Neural progenitor cell (in vitro differentiated cells): ENCODE results near the gene SHROOM1.

Experiments
- CTCF ChIP-seq: fragments of 200-600 bp; sonication (generic); IDR thresholded peaks from 2 replicates; pipeline ENCODE4 v1.5.1; 2017; ENCODE audit warnings: antibody characterized with exemption, mild to moderate bottlenecking
- EZH2 ChIP-seq: fragments of 200-600 bp; sonication (generic); IDR thresholded peaks from 2 replicates; pipeline ENCODE4 v1.6.1; 2017; ENCODE audit warnings: antibody characterized with exemption, mild to moderate bottlenecking, moderate library complexity
- EZH2phosphoT487 ChIP-seq: fragments of 200-600 bp; sonication (generic); IDR thresholded peaks from 2 replicates; pipeline ENCODE4 v1.6.1; 2017; ENCODE audit warnings: antibody characterized with exemption

- no peak for TF ChIP-seq CTCF
- peak; percentile 7 for TF ChIP-seq EZH2
- TF ChIP-seq EZH2phosphoT487, result no peak
Measured at GRCh38 chr5:132814503-132815294, 15.7 kb downstream of the SHROOM1 start.
